ENCODE data around the gene TRAM2.

DNA sequence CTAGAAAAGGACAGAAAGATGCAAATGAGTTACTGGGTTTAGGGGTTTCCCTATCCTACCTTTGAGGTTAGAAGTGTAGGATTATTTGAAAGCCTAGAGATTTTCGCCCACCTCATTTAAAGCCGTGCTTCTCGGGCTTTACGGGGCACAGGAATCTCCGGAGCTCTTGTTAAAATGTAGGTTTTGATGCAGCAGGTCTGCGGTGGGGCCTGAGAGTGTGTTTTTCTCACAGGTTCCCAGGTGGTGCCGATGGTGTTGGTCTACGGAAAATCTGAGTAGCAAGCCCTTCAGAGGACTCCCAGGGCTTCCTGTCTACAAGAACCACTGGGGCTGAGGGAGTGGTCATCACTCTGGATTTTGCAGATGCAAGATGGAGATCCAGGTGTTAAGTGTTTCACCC lies 47.5 kb downstream of the TRAM2 start:
- TF ChIP-seq POLR2A (IDR thresholded peaks at IDR 0.05): no peak
- TF ChIP-seq, protein P1, sequence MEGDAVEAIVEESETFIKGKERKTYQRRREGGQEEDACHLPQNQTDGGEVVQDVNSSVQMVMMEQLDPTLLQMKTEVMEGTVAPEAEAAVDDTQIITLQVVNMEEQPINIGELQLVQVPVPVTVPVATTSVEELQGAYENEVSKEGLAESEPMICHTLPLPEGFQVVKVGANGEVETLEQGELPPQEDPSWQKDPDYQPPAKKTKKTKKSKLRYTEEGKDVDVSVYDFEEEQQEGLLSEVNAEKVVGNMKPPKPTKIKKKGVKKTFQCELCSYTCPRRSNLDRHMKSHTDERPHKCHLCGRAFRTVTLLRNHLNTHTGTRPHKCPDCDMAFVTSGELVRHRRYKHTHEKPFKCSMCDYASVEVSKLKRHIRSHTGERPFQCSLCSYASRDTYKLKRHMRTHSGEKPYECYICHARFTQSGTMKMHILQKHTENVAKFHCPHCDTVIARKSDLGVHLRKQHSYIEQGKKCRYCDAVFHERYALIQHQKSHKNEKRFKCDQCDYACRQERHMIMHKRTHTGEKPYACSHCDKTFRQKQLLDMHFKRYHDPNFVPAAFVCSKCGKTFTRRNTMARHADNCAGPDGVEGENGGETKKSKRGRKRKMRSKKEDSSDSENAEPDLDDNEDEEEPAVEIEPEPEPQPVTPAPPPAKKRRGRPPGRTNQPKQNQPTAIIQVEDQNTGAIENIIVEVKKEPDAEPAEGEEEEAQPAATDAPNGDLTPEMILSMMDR (IDR thresholded peaks at IDR 0.05): no peak
- TF ChIP-seq POLR2AphosphoS5 (IDR thresholded peaks at IDR 0.05; ENCODE audit: insufficient read depth in 1 of 2, low read depth in 1 of 2): no peak

All from vagina (tissue), 2 donors.